CD4-positive, CD25-positive, alpha-beta regulatory T cell (primary cell): ENCODE measurements around the gene SCART1. TPM values are rescaled to one million over a fixed set of nuclear protein-coding genes. Genes with fewer than 3 reads are reported as not detected.
"Not testable (repeated sequence)": the region's sequence is repeated elsewhere in the genome, so short reads cannot be mapped to it uniquely, and the experiment has no call there.

ENCODE experiments used
- ATAC-seq, 2 donors: fragments of 150-1000 bp; cut with Tn5 transposase; one replicate each; pipeline ENCODE4 v1.10.0; 2021; ENCODE audit warnings: low read depth in 2 of 2, moderate number of reproducible peaks in 2 of 2, moderate library complexity in 1 of 2
- DNase-seq, 3 donors: peaks; one replicate each; pipeline versions ENCODE4 v3.0.0 to v3.0.0-alpha.2; 2012 to 2022; ENCODE audit warnings: mixed read lengths in 1 of 3
- H3K27ac ChIP-seq: one replicate; pipeline ENCODE4 v1.7.0; 2013; ENCODE audit warnings: mild to moderate bottlenecking, low read length; ENCODE audit not compliant: insufficient read depth, poor library complexity, severe bottlenecking
- H3K27me3 ChIP-seq: one replicate; pipeline ENCODE4 v1.7.0; 2013; ENCODE audit warnings: low read length; ENCODE audit not compliant: control insufficient read depth, insufficient read depth
- H3K36me3 ChIP-seq: one replicate; pipeline ENCODE4 v1.7.0; 2013; ENCODE audit warnings: mild to moderate bottlenecking, low read length, moderate library complexity; ENCODE audit not compliant: control insufficient read depth, insufficient read depth
- H3K4me1 ChIP-seq: 2 replicates; pipeline ENCODE4 v1.7.0; 2013; ENCODE audit warnings: mild to moderate bottlenecking, low read length; ENCODE audit not compliant: insufficient read depth, control insufficient read depth, poor library complexity, severe bottlenecking
- H3K4me3 ChIP-seq: one replicate; pipeline ENCODE4 v1.7.0; 2013; ENCODE audit warnings: low read depth, mild to moderate bottlenecking, low read length, moderate library complexity
- H3K9me3 ChIP-seq, 2 experiments: 1 replicate in 1 of 2; 2 replicates in 1 of 2; pipeline ENCODE4 v1.7.0; 2013; ENCODE audit warnings: low read length in 2 of 2, mild to moderate bottlenecking in 1 of 2, moderate library complexity in 1 of 2; ENCODE audit not compliant: control insufficient read depth in 2 of 2
- H3K27ac Mint-ChIP-seq, 3 donors: one replicate each; pipeline ENCODE4 v1.8.0; 2020 to 2022; ENCODE audit warnings: mild to moderate bottlenecking in 3 of 3, mixed read lengths in 3 of 3, moderate library complexity in 2 of 3
- H3K27me3 Mint-ChIP-seq: one replicate; pipeline ENCODE4 v1.8.0; 2022; ENCODE audit warnings: mild to moderate bottlenecking, mixed read lengths
- H3K36me3 Mint-ChIP-seq: one replicate; pipeline ENCODE4 v1.8.0; 2020; ENCODE audit warnings: mixed read lengths
- H3K4me1 Mint-ChIP-seq, 4 donors: one replicate each; pipeline ENCODE4 v1.8.0; 2020 to 2022; ENCODE audit warnings: mixed read lengths in 4 of 4, mild to moderate bottlenecking in 1 of 4
- H3K4me3 Mint-ChIP-seq, 4 donors: one replicate each; pipeline ENCODE4 v1.8.0; 2020 to 2022; ENCODE audit warnings: mild to moderate bottlenecking in 4 of 4, mixed read lengths in 4 of 4, moderate library complexity in 3 of 4
- H3K9me3 Mint-ChIP-seq, 7 donors: one replicate each; pipeline ENCODE4 v1.8.0; 2020 to 2022; ENCODE audit warnings: mixed read lengths in 7 of 7, mild to moderate bottlenecking in 3 of 7, moderate library complexity in 2 of 7
- polyA plus RNA-seq, 4 donors: library from polyadenylated mRNA; unstranded; fragments of 300-500 nt; fragmentation: Illumina TruSeq; gene quantifications; one replicate each; pipeline ENCODE4 v1.2.3, GENCODE V29; 2021
- total RNA-seq: library from RNA; stranded (reverse); gene quantifications from one replicate; pipeline ENCODE4 v1.2.3, GENCODE V29; 2022

SCART1 gene
- total and polyA plus RNA-seq, 5 donors from 2014 or later: 0.03 to 5.6 (median 0.29) TPM; not detected in 2

- Histone ChIP-seq H3K27me3 (no peaks in the 10 kb centered on the region), H3K9me3 (no peaks in the 10 kb centered on the region), H3K36me3 (no peaks in the 10 kb centered on the region), H3K4me1 (peaks cover 5% of the 10 kb centered on the region), H3K27ac (no peak overlapping the region), H3K4me3 (no peak overlapping the region)
- peaks cover 0 to 17% (median 8%) of the 10 kb centered on the region in 4 donors for H3K4me1 Mint-ChIP-seq
- ATAC-seq (no peak), DNase-seq (no peak)
- peaks cover 0 to 4% (median 0%) of the 10 kb centered on the region in 7 donors for H3K9me3 Mint-ChIP-seq
- no peaks in the 10 kb centered on the region for H3K36me3 Mint-ChIP-seq
- H3K4me3 Mint-ChIP-seq: no peak overlapping the region
- no peak overlapping the region for H3K27ac Mint-ChIP-seq
- peaks cover 14% of the 10 kb centered on the region for H3K27me3 Mint-ChIP-seq
These were observed 14.0 kb upstream of the SCART1 start for GRCh38 chr10:133439517-133440461.

GRCh38 chr10:133440633-133441285 is 13.0 kb upstream of the SCART1 start:
- H3K27ac ChIP-seq: no peak overlapping the region
- Mint-ChIP-seq H3K27ac (no peak overlapping the region), H3K4me1 (peaks cover 0 to 17% (median 8%) of the 10 kb centered on the region in 4 donors), H3K36me3 (no peaks in the 10 kb centered on the region), H3K4me3 (no peak overlapping the region), H3K27me3 (peaks cover 10% of the 10 kb centered on the region), H3K9me3 (peaks cover 0 to 8% (median 0%) of the 10 kb centered on the region in 7 donors)
- H3K9me3 ChIP-seq: no peaks in the 10 kb centered on the region
- DNase-seq (no peak), ATAC-seq (no peak)
- H3K36me3 ChIP-seq: no peaks in the 10 kb centered on the region
- no peak overlapping the region for H3K4me3 ChIP-seq
- H3K27me3 ChIP-seq: no peaks in the 10 kb centered on the region
- H3K4me1 ChIP-seq: peaks cover 5% of the 10 kb centered on the region

GRCh38 chr10:133441356-133441755 is 12.4 kb upstream of the SCART1 start:
- not testable (repeated sequence) for DNase-seq, ATAC-seq, H3K4me1 ChIP-seq, H3K27ac Mint-ChIP-seq, H3K4me3 ChIP-seq, H3K27ac ChIP-seq, H3K9me3 ChIP-seq, H3K9me3 Mint-ChIP-seq, H3K36me3 ChIP-seq, H3K27me3 ChIP-seq, H3K36me3 Mint-ChIP-seq, H3K4me3 Mint-ChIP-seq, H3K27me3 Mint-ChIP-seq
- H3K4me1 Mint-ChIP-seq: peaks cover 0 to 17% (median 8%) of the 10 kb centered on the region in 4 donors

GRCh38 chr10:133441780-133442179 is 12.0 kb upstream of the SCART1 start:
- H3K27ac Mint-ChIP-seq: no peak overlapping the region
- peaks cover 5% of the 10 kb centered on the region for H3K27me3 Mint-ChIP-seq

GRCh38 chr10:133442191-133442966 is 11.4 kb upstream of the SCART1 start:
- DNase-seq: peak in 1 of 3 donors; percentile 23
- Mint-ChIP-seq H3K9me3 (peaks cover 0 to 12% (median 7%) of the 10 kb centered on the region in 7 donors), H3K4me1 (peaks cover 0 to 17% (median 8%) of the 10 kb centered on the region in 4 donors), H3K27me3 (peaks cover 5% of the 10 kb centered on the region), H3K27ac (peak overlapping the region in 1 of 3 donors; percentile 77), H3K36me3 (peaks cover under 1% of the 10 kb centered on the region), H3K4me3 (no peak overlapping the region)
- Histone ChIP-seq H3K36me3 (no peaks in the 10 kb centered on the region), H3K27ac (no peak overlapping the region), H3K27me3 (no peaks in the 10 kb centered on the region), H3K4me3 (no peak overlapping the region), H3K4me1 (peaks cover 5% of the 10 kb centered on the region), H3K9me3 (peaks cover 6 to 10% of the 10 kb centered on the region in 2 experiments)
- peak in 1 of 2 donors; percentile 49 for ATAC-seq

More at GRCh38 chr10:133441780-133442179, 12.0 kb upstream of the SCART1 start:
- Mint-ChIP-seq H3K36me3 (no peaks in the 10 kb centered on the region), H3K4me3 (no peak overlapping the region), H3K4me1 (peaks cover 0 to 17% (median 8%) of the 10 kb centered on the region in 4 donors), H3K9me3 (peaks cover 0 to 8% (median 3%) of the 10 kb centered on the region in 7 donors)
- peaks cover 2 to 4% of the 10 kb centered on the region in 2 experiments for H3K9me3 ChIP-seq
- H3K4me1 ChIP-seq: peaks cover 5% of the 10 kb centered on the region
- no peak overlapping the region for H3K27ac ChIP-seq
- H3K4me3 ChIP-seq: no peak overlapping the region
- H3K36me3 ChIP-seq: no peaks in the 10 kb centered on the region
- no peaks in the 10 kb centered on the region for H3K27me3 ChIP-seq
- ATAC-seq: no peak
- DNase-seq: no peak

- Mint-ChIP-seq H3K27ac (peak overlapping the region in 1 of 3 donors; percentile 77), H3K36me3 (peaks cover 4% of the 10 kb centered on the region), H3K4me3 (no peak overlapping the region), H3K4me1 (peaks cover 0 to 17% (median 8%) of the 10 kb centered on the region in 4 donors), H3K9me3 (peaks cover 0 to 21% (median 11%) of the 10 kb centered on the region in 7 donors), H3K27me3 (peaks cover 5% of the 10 kb centered on the region)
- no peak for DNase-seq
- peaks cover 15 to 18% of the 10 kb centered on the region in 2 experiments for H3K9me3 ChIP-seq
- no peaks in the 10 kb centered on the region for H3K36me3 ChIP-seq
- H3K4me3 ChIP-seq: no peak overlapping the region
- H3K27ac ChIP-seq: no peak overlapping the region
- peaks cover 5% of the 10 kb centered on the region for H3K4me1 ChIP-seq
- H3K27me3 ChIP-seq: no peaks in the 10 kb centered on the region
- ATAC-seq: no peak
These were observed 10.5 kb upstream of the SCART1 start for GRCh38 chr10:133442967-133443924.
